HL-60/S4 (cell line): ENCODE measurements around the gene ITGAE.

ENCODE experiments used
- in situ Hi-C: fragments of 300-500 bp; cut with MboI; formaldehyde crosslinking; loops from 2 replicates; pipeline ENCODE4 v1.14.3; 2022; ENCODE audit warnings: low sequenced_read_pairs

Gene ITGAE

GRCh38 chr17:3821101-3821500, 20.1 kb upstream of the ITGAE start:
- in situ Hi-C loops: loop anchor here (10.0 kb wide), 1 partner anchor 86 kb away; no protein-coding TSS in a partner anchor

GRCh38 chr17:3818786-3819185, 17.8 kb upstream of the ITGAE start:
- in situ Hi-C loops: no loop called here

DNA sequence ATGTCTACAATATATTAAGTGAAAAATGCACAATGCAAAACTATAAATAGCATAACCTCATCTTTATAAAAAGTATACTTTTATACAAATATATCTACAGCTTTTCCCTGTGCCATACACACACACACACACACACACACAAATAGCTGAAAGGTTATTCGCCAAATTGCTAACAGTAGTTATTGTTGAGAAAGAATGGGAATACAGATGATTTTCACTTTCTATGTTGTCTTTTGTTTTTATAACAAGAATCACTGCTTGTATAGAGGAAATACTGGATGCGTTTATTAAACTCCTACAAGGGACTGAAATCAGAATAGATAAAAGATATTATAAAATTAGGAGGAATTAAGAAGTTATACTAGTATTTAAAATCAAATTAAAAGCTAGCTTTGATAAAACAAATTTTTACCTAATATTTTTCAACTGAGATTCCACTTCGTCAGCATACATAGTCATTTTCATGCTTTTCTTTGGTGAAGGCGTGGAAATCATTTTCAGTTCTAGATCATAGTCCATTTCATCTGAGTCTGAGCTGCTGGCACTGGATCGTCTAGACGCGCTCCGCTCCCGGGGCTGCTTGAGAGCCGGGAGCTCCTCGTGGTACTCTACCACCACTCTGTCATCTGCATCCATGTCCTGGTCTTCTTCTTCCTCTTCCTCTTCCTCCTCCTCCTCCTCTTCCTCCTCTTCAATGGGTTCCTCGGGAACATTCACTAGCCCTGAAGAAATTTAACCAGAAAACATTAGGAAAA, 17.0 kb upstream of the ITGAE start:
- in situ Hi-C loops: no loop called here

GRCh38 chr17:3815925-3816324, 14.9 kb upstream of the ITGAE start:
- in situ Hi-C loops: no loop called here

DNA sequence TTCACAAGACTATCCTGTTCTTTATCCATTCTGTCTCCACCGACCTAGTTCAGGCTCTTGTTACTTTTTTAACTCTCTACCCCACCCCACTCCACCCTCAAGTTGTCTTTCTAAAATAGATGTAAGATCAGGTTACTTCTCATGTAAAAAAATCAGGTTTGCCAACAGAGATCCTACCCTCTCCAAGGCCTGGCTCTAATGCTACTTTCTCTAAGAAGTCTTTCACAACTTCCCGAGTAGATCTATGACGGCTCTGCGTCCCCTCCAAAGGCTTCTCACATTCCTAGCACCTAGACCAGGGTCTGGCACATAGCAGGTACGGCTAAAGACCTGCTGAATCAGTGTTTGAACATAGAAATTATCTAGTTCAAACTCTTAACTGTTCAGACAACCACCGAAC, 14.1 kb upstream of the ITGAE start:
- in situ Hi-C loops: no loop called here

DNA sequence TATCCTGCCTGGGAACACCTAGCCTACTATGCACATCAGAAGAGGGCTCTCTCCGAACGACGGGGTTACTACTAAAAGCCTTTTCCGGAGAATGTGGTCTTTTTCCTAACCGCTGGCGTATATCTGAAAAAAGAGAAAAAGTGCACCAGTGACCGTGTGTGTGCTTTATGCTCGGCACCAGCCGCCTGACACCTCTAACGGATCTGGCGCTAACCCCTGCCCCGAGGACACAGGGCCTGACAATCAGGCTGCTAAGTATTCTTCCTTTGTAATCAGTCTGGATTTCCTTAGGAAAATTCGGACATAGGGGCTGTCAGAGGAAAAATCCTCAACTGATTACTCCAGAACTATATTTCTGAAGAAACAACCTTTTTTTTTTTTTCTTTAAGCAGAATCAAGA, 13.4 kb upstream of the ITGAE start:
- in situ Hi-C loops: no loop called here

GRCh38 chr17:3813171-3813570, 12.2 kb upstream of the ITGAE start:
- in situ Hi-C loops: no loop called here

DNA sequence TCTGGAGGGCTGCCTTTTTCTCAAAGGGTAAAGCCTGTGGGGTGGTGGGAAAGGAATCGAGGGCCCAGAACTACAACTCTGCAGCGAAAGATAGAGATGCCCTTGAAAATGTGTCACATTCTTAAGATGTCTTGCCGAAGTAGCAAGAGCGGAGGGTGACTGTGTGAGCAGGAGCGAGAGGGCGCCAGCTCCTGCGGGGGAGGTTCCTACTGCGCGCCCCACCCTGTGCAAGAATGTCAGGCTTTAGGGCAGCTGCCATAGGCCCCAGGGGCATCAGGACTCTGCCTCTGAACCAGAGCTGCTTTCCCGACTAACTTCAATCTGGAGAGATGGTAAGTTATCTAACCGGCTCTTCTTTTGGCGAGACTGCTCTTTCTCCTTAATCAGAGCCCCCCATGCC, 11.8 kb upstream of the ITGAE start:
- in situ Hi-C loops: no loop called here

- in situ Hi-C loops: no loop called here
Measured at GRCh38 chr17:3812284-3812683, 11.3 kb upstream of the ITGAE start.

GRCh38 chr17:3810019-3810418, 9.0 kb upstream of the ITGAE start:
- in situ Hi-C loops: no loop called here

GRCh38 chr17:3809135-3809534, 8.1 kb upstream of the ITGAE start:
- in situ Hi-C loops: no loop called here

DNA sequence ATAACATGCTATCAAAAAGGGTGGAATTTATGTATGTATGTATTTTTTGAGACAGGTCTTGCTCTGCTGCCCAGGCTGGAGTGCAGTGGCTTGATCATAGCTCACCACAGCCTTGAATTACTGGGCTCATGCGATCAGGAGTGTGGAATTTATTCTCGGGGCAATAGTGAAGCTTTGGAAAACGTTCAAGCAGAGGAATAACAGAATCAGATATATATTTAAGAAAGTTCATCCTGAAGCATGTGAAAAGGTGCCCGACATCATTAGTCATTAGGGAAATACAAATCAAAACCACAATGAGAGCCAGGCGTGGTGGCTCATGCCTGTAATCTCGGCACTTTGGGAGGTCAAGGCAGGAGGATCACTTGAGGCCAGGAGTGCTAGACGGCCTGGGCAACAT, 7.7 kb upstream of the ITGAE start:
- in situ Hi-C loops: no loop called here

- in situ Hi-C loops: no loop called here
Measured at GRCh38 chr17:3805581-3805980, 4.6 kb upstream of the ITGAE start.

DNA sequence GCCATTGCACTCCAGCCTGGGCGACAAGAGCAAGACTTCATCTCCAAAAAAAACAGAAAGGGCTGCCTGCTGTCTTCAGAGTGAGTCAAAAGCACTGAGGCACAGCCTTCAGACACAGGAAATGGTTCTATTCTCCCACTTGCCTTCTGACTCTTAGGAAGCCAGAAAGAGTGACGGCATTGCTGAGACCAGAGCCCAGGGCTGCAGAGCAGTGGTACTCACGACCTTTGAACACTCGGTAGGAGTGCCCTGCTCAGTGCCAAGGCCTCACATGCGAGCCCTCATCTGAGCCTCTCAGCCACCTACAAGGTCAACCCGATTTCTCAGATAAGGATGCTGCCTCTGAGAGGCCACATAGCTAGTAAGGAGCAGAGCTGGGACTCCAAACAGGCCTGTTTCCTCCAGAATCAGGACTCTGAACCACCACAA, 3.5 kb upstream of the ITGAE start:
- in situ Hi-C loops: no loop called here

- in situ Hi-C loops: no loop called here
Measured at GRCh38 chr17:3803308-3803640, 2.3 kb upstream of the ITGAE start.

- in situ Hi-C loops: no loop called here
Measured at GRCh38 chr17:3802461-3803307, 1.7 kb upstream of the ITGAE start.

DNA sequence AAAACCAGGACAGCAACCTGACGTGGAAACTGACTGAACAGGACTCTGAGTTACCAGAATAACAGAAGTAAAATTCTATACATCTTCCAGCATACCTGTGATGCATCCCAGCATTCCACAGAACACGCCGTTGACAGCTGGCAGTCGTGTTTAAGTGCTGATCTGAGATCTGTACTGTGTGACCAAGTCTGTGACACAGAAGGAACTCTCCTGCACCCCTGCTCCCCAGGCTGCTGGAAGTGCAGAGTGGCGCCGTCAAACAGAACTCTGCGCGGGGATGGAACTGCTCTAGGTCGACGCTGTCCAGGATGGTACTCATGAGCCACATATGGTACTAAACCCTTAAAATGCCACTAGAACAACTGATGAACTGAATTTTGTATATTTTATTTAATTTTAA, 804 bp upstream of the ITGAE start:
- in situ Hi-C loops: no loop called here

DNA sequence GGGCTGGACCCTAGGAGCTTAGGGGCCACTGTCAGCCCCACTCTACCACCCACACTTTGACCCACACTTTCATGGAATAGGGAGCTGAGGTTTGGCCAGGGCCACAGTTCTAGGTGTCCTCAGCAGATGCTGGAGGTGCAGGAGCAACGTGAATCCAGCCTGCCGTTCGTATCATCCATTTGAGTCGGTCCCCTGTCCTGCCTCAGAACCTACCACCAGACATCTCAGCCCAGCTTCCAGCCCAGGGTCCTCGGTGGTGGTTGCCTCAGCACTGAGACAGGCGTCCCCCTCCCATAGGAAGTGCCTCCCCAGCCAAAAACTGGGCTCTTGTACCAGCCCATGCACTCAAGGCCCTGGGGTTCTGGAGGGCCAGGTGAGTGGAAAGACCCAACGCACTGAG, 359 bp upstream of the ITGAE start:
- in situ Hi-C loops: no loop called here

- in situ Hi-C loops: no loop called here
Measured at GRCh38 chr17:3799181-3799945, 1.6 kb downstream of the ITGAE start.

DNA sequence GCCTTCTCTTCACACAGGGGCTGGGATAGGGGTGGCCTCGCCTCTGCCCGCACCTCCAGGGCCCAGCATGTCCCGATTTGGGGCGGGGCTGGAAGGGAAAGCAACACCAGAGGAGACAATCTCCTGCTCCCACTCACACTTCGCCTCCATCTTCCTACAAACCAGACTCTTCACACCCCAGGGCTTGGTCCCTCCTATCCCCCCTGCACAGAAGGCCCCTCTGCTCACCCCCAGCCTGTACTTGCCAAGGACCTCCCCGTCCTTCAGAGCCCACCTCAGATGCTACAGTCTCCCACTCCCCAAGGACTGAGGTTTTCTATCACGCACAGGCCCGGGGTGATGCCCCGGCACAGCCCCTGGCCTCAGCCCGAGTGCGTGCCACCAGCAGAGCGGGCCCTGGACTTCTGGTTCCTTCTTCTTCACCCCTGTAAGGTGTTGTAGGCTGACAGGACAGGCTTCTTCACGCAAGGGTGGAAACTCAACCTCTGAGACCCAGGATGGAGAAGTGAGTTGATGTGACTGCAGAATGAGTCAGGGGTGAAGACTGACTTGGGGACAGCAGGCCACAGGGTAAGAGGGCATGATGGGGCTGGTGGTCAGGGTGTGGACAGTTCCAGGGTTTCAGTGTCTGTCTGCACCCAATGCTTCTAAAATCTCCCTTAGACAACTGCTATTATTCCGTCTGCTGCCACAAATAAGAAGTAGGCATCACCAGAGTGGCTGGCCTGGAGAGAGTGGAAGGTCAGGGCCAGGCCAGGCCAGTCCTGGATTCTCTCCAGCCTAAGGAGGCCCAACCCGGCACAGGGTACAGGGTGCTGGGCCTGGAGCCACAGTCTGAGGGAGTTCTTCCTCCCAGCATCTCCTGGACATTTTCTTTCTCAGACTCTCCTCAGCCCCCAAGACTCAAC, 2.5 kb downstream of the ITGAE start:
- in situ Hi-C loops: no loop called here

GRCh38 chr17:3796822-3797170, 4.2 kb downstream of the ITGAE start:
- in situ Hi-C loops: no loop called here
